ENCODE measurements around the gene SH3YL1. TPM values are rescaled to one million over a fixed set of nuclear protein-coding genes. Genes with fewer than 3 reads are reported as not detected.

The SH3YL1 gene
- total RNA-seq, 2 donors from 2014 or later: 21.1 to 27.3 TPM

- intact Hi-C loops (cut with DNase I): loop anchor here in 1 of 2 donors (5.0 kb wide), 1 partner anchor 1253 kb away; no protein-coding TSS in a partner anchor
- DNase-seq (ENCODE audit: low spot score): no peak
Measured at GRCh38 chr2:283996-284794, 20.4 kb upstream of the SH3YL1 start.

DNA sequence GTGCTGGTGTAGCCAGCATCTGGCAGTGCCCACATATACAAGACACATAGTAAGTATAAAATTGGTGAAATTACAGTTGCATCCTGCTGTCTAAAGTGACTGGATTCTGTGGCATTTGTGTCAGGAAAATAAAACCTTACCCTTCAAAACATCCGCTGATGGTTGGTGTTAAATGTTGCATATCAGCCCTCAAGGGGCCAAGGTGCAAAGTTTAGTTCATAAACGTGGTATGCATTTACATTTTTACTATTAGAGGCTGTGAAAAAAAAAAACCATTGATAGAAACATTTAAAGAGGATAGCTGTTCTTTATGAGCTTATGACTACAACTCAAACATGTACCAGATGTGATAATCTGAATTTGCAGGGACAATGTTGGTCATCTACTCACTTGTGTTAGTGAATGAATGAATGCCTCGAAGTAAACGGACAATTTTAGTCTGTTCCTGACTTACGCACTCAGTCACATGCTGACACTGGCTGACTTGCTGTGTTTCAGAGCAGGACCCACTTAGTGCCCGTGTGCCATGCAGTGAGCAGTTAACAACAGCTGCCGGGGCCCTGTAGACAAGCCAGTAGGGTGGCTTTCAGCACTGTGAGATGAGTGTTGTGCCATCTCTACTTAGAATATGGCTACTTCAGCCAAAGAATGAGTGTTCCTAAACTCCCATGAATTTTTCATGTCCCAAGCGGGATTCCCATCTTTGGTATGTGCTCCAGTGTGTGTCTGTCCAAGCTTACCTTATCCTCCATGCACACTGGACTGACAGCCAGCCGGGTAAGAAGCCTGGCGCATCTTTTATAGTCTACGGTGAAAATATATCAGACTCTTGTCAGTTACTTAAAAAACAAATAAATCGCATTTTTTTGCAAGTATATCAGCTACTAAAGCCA is 18.8 kb upstream of the SH3YL1 start:
- no peak for DNase-seq (ENCODE audit: low spot score)
- intact Hi-C loops (cut with DNase I): loop anchor here in 1 of 2 donors (5.0 kb wide), 1 partner anchor 1255 kb away; no protein-coding TSS in a partner anchor

GRCh38 chr2:281381-281780 is 17.5 kb upstream of the SH3YL1 start:
- DNase-seq (ENCODE audit: low spot score): no peak
- intact Hi-C loops (cut with DNase I): loop anchor here in 1 of 2 donors (5.0 kb wide), 1 partner anchor 1256 kb away; no protein-coding TSS in a partner anchor

DNA sequence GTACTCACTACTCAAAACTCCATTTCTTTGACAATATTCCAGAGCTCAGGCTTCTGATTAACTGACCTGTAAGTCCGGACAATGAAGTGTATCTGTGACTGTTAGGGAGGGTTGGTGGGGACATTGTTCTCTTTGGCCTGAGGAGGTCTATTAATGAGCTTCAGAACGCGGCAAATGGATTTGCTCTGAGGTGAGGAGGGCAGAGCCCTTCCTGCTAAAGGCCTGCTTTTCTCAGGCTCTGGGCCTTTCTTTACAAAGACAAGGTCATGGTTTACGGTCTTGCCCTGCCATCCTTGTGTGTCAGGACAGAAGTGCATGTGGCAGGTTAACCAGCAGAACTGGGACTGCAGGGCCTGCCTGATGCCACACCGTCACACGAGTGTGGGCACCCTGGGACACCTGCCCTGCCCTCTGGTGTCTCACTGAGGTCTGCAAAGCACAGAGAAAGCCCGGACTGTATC is 16.8 kb upstream of the SH3YL1 start:
- intact Hi-C loops (cut with DNase I): loop anchor here in 1 of 2 donors (5.0 kb wide), 1 partner anchor 1257 kb away; no protein-coding TSS in a partner anchor
- no peak for DNase-seq (ENCODE audit: low spot score)

DNA sequence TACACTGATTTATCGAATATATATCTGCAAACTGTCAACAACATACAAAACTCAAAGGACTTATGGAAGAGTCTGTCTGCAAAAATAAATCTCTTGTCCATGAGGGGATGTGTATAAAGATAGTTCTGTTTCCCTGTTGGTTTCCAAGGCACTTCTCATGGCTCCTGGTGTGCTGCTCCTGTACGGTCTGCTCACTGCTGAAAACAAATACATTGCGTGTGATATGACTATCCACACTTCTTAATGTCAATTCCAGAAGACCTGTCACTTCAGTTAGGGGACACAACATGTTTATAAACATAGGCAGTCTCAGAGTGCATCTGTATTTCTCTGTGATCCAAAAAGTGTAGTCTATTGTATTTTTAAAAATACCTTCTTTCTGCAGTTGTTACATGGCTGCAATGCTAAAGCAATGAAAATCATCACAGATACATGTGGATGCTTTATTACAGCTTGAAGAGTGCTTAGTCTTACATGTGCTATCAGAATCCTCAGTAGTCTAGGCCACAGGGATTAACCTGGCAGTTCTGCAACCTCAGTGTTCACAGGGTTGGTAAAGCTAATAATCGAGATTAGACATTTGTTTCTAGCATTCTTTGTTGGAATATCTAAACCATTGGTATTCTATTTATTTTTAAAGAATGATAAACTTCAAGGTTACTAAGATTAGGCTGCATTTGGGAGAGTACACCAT is 16.3 kb upstream of the SH3YL1 start:
- no peak for DNase-seq (ENCODE audit: low spot score)
- intact Hi-C loops (cut with DNase I): loop anchor here in 1 of 2 donors (5.0 kb wide), 1 partner anchor 1257 kb away; no protein-coding TSS in a partner anchor

- DNase-seq (ENCODE audit: low spot score): no peak
- intact Hi-C loops (cut with DNase I): no loop called here
Measured at GRCh38 chr2:279366-279765, 15.5 kb upstream of the SH3YL1 start.

DNA sequence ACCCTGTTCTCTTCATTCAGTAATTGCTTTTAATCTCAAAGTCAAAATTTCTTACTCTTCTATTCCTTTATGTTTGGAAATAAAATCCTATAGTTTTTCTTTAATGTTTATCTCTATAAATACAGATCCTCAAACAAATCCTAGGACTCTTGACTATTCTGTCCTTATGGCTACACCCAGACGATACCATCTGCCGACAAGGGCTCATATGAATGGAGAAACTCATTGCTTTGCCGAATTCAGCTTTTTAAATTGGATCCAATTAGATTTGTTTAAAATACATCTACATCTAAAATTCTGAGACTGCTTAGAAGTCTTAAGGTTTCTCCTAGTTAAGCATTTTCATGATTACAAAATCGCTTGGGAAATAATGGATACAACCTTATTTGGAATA is 15.1 kb upstream of the SH3YL1 start:
- no peak for DNase-seq (ENCODE audit: low spot score)
- intact Hi-C loops (cut with DNase I): no loop called here

GRCh38 chr2:278312-278926 is 14.6 kb upstream of the SH3YL1 start:
- no peak for DNase-seq (ENCODE audit: low spot score)

GRCh38 chr2:275466-275865 is 11.6 kb upstream of the SH3YL1 start:
- intact Hi-C loops (cut with DNase I): no loop called here
- no peak for DNase-seq (ENCODE audit: low spot score)

More at GRCh38 chr2:278312-278926, 14.6 kb upstream of the SH3YL1 start:
- intact Hi-C loops (cut with DNase I): no loop called here

DNA sequence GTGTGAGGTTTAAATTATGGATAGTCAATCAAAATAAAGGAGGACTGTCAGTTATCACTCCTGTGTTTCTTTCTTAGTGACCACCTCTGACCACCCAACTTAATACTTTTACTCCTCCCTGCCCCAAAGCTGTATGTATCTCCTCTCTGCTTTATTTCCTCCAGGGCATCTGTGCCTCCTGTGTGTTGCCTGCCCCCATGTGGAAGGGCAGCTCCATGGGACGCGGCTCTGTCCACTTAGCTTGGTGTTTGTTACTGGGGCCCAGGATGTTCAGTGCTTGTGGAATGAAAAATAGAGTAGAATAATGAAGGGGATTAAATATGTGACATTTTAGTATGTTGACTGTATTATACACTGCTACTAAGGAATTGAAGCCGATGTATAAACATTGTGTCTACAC is 10.7 kb upstream of the SH3YL1 start:
- intact Hi-C loops (cut with DNase I): no loop called here

DNA sequence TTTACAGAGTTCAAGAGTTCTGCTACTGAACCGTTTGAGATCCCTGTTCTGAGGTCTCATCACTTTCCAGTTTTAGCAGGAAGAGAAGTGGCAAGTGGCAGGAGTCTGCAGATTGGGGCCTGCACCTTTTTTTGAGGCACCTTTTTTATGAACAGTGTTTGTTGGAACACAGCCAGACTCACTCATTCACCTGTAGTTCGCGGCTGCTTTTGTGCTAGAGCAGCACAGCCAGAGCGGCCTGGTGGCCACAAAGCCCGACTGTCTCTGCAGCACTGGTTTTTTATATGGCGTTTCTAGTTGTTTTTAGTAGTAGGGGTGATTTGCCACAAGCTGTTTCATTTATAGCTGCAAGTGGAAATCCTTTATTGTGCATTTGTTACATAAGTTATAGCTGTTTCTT is 9.5 kb upstream of the SH3YL1 start:
- DNase-seq (ENCODE audit: low spot score): no peak
- intact Hi-C loops (cut with DNase I): no loop called here

More for the DNA sequence above, 10.7 kb upstream of the SH3YL1 start:
- no peak for DNase-seq (ENCODE audit: low spot score)

DNA sequence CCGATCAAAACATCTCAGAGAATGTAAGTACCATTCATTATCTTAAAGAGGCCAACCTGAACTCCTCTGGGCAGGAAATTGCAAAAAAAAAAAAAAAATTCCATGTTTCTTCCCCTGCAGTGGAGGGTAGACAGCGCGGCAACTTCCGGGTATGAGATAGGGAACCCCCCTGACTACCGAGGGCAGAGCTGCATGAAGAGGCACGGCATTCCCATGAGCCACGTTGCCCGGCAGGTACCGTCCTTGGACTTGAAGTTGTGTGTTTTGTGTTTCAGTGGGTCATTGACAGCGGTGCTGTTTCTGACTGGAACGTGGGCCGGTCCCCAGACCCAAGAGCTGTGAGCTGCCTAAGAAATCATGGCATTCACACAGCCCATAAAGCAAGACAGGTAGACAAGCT is 8.1 kb upstream of the SH3YL1 start:
- intact Hi-C loops (cut with DNase I): no loop called here
- no peak for DNase-seq (ENCODE audit: low spot score)

DNA sequence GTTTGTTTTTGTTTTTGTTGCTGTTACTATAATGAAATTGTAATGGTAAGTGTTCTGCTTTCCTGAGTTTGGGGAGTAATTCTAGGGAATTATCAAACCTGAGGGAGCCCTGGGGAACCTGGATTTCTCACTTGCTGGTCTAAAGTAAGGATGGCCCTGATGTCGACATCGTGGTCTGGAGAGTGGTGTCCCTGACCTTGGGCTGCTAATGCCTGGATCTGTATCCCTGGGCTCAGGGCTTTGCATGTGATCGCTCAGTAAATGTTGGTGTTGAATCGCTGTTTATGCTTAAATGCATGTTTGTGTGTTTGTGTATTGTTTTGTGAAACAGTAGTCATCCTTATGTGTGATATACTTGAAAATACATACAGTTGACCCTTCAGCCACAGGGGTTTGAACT is 7.0 kb upstream of the SH3YL1 start:
- no peak for DNase-seq (ENCODE audit: low spot score)
- intact Hi-C loops (cut with DNase I): no loop called here

DNA sequence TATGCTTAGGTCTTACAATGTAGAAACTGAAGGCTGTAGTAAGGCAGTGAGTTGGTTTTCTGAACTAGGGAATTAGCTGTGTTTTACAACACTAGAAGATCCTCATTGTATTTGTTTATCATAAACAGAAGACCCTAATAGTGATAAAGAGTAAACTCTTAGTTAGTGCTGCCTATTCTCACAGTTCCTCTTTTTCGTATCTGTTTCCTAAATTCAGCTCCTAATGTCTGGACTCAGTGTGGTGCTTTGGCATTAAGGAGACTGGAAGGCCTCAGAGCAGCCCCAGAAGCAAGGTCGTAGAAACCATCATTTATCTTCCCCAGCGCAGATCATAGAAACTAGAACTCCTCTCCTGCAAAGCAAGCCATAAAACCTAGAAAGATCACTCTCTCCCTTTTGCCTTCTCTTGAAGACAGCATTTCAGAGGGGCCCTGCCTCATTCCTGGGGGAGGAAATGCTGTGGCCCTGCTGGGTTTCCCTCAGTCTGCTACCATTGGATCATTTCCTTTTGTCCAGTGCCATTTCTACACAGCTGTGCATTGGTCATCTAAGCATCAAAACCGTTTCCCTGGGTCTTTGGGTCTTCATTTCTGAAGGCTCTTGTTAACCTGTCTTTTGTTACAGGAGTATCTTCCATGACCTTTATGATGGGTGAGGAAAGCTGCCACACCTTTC is 5.7 kb upstream of the SH3YL1 start:
- DNase-seq (ENCODE audit: low spot score): no peak
- intact Hi-C loops (cut with DNase I): no loop called here

DNA sequence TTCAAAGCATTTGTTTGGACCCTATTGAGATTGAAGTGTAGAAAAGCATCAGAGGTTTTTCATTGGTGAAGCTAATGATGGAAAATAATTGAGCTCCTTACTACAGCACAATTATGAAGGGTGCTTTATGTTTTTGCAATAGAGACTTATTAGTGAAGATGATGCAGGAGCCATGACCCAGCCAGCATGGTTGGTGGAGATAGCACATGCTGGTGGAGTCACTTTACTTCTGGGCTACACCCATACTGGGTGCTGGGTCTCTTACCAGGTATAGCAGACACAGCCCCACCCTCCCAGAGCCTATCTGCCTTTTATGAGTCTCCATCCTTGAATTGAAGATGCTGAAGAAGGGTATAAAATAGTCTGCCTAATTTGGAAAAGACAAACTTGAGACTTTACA is 4.5 kb upstream of the SH3YL1 start:
- DNase-seq (ENCODE audit: low spot score): no peak
- intact Hi-C loops (cut with DNase I): no loop called here

- DNase-seq (ENCODE audit: low spot score): peak; percentile 98
- intact Hi-C loops (cut with DNase I): no loop called here
Measured at GRCh38 chr2:264493-265468, 949 bp upstream of the SH3YL1 start, which contains the start of gene ACP1. Gene ACP1 (plus strand): TSS chr2:264947. CDS start chr2:264965, 18 bp downstream.

Data from posterior vena cava (tissue), 2 donors.